GM18507 (cell line): ENCODE measurements around the gene FHIT.

ENCODE experiments used
- DNase-seq: peaks from one replicate; pipeline ENCODE4 v3.0.0; 2011; ENCODE audit warnings: low read depth; ENCODE audit not compliant: insufficient read length; ENCODE audit errors: extremely low spot score
- FAIRE-seq: peaks from 2 replicates; lab custom pipeline; 2011; peaks lifted over from hg19 to GRCh38; lab: Jason Lieb, UNC

FHIT gene

GRCh38 chr3:60309539-60310268 is 941.5 kb downstream of the FHIT start:
- DNase-seq (no peak), FAIRE-seq (no peak)

- DNase-seq: no peak
Observed at GRCh38 chr3:60308808-60309207, 942.4 kb downstream of the FHIT start.

GRCh38 chr3:60307562-60308199 is 943.6 kb downstream of the FHIT start:
- FAIRE-seq: no peak
- DNase-seq: no peak

More at GRCh38 chr3:60308808-60309207, 942.4 kb downstream of the FHIT start:
- FAIRE-seq: no peak

GRCh38 chr3:60304112-60304511 is 947.1 kb downstream of the FHIT start:
- FAIRE-seq (no peak), DNase-seq (no peak)

GRCh38 chr3:60303160-60303559 is 948.1 kb downstream of the FHIT start:
- no peak for DNase-seq
- no peak for FAIRE-seq

GRCh38 chr3:60301142-60301541 is 950.1 kb downstream of the FHIT start:
- no peak for DNase-seq
- no peak for FAIRE-seq

GRCh38 chr3:60298141-60298540 is 953.1 kb downstream of the FHIT start:
- DNase-seq (no peak), FAIRE-seq (no peak)

- no peak for FAIRE-seq
- DNase-seq: no peak
Observed at GRCh38 chr3:60294181-60294580, 957.1 kb downstream of the FHIT start.

GRCh38 chr3:60291115-60291514 is 960.1 kb downstream of the FHIT start:
- FAIRE-seq: no peak

GRCh38 chr3:60290122-60290492 is 961.1 kb downstream of the FHIT start:
- DNase-seq: no peak
- no peak for FAIRE-seq

More at GRCh38 chr3:60291115-60291514, 960.1 kb downstream of the FHIT start:
- no peak for DNase-seq

- no peak for DNase-seq
- no peak for FAIRE-seq
Observed at GRCh38 chr3:60289341-60290121, 961.7 kb downstream of the FHIT start.

GRCh38 chr3:60282866-60283265 is 968.4 kb downstream of the FHIT start:
- DNase-seq (no peak), FAIRE-seq (no peak)

GRCh38 chr3:60281970-60282369 is 969.3 kb downstream of the FHIT start:
- FAIRE-seq (no peak), DNase-seq (no peak)

- no peak for DNase-seq
- no peak for FAIRE-seq
Observed at GRCh38 chr3:60277361-60277800, 973.9 kb downstream of the FHIT start.

GRCh38 chr3:60276615-60277014 is 974.6 kb downstream of the FHIT start:
- FAIRE-seq: no peak
- DNase-seq: no peak

- FAIRE-seq: no peak
- no peak for DNase-seq
Observed at GRCh38 chr3:60274646-60275045, 976.6 kb downstream of the FHIT start.

- FAIRE-seq: no peak
Observed at GRCh38 chr3:60274098-60274497, 977.2 kb downstream of the FHIT start.

GRCh38 chr3:60269829-60270266 is 981.4 kb downstream of the FHIT start:
- no peak for FAIRE-seq
- DNase-seq: no peak

More at GRCh38 chr3:60274098-60274497, 977.2 kb downstream of the FHIT start:
- no peak for DNase-seq

- FAIRE-seq (no peak), DNase-seq (no peak)
Observed at GRCh38 chr3:60269377-60269776, 981.9 kb downstream of the FHIT start.

- no peak for DNase-seq
- no peak for FAIRE-seq
Observed at GRCh38 chr3:60268123-60268522, 983.1 kb downstream of the FHIT start.
